CD4-positive, alpha-beta T cell (primary cell): ENCODE measurements around the gene IFNAR1. TPM values are rescaled to one million over a fixed set of nuclear protein-coding genes. Genes with fewer than 3 reads are reported as not detected.

ENCODE experiments used
- ATAC-seq: fragments of 200-7000 bp; cut with Tn5 transposase; one replicate; pipeline ENCODE4 v1.10.0; 2022; ENCODE audit warnings: mild to moderate bottlenecking; ENCODE audit not compliant: poor library complexity
- CTCF ChIA-PET: fragments of 350-600 bp; sonication (Branson Sonifier 250); formaldehyde crosslinking; loops from one replicate; lab custom pipeline; 2021; ENCODE audit warnings: antibody characterized with exemption, inconsistent platforms; lab: Charles Lee
- POLR2A ChIA-PET: fragments of 350-600 bp; sonication (Branson Sonifier 250); formaldehyde crosslinking; loops from one replicate; lab custom pipeline; 2021; ENCODE audit warnings: antibody characterized with exemption, inconsistent platforms; lab: Charles Lee
- DNase-seq, 14 experiments: peaks; one replicate each; pipeline ENCODE4 v3.0.0-alpha.2; 2013 to 2020; ENCODE audit warnings: mixed read lengths in 2 of 14
- H3K27ac ChIP-seq, 2 donors: one replicate each; pipeline versions ENCODE4 v1.5.1 to v1.7.0; 2013; ENCODE audit warnings: low read length in 2 of 2, low read depth in 1 of 2, mild to moderate bottlenecking in 1 of 2
- H3K27me3 ChIP-seq, 2 experiments: 1 replicate in 1 of 2; 2 replicates in 1 of 2; pipeline versions ENCODE4 v1.6.1 to v1.7.0; 2013; ENCODE audit warnings: low read length in 2 of 2, control low read depth in 1 of 2, mild to moderate bottlenecking in 1 of 2, moderate library complexity in 1 of 2; ENCODE audit not compliant: insufficient read depth in 2 of 2, control insufficient read depth in 1 of 2
- H3K36me3 ChIP-seq: one replicate; pipeline ENCODE4 v1.6.1; 2013; ENCODE audit warnings: low read length, control low read depth; ENCODE audit not compliant: insufficient read depth
- H3K4me1 ChIP-seq: one replicate; pipeline ENCODE4 v1.6.1; 2013; ENCODE audit warnings: low read length, control low read depth; ENCODE audit not compliant: insufficient read depth
- H3K4me3 ChIP-seq: one replicate; pipeline ENCODE4 v1.5.1; 2013; ENCODE audit warnings: mild to moderate bottlenecking, low read length, moderate library complexity
- H3K9me3 ChIP-seq, 2 experiments: 1 replicate in 1 of 2; 2 replicates in 1 of 2; pipeline versions ENCODE4 v1.6.1 to v1.7.0; 2013; ENCODE audit warnings: low read length in 2 of 2, mild to moderate bottlenecking in 2 of 2, control low read depth in 1 of 2, moderate library complexity in 1 of 2; ENCODE audit not compliant: control insufficient read depth in 1 of 2, insufficient read depth in 1 of 2
- H3K27ac Mint-ChIP-seq: one replicate; pipeline ENCODE4 v1.8.0; 2020; ENCODE audit warnings: mixed read lengths
- H3K27me3 Mint-ChIP-seq: one replicate; pipeline ENCODE4 v1.8.0; 2021; ENCODE audit warnings: mixed read lengths
- H3K36me3 Mint-ChIP-seq: one replicate; pipeline ENCODE4 v1.8.0; 2021; ENCODE audit warnings: low read depth, mixed read lengths
- H3K4me1 Mint-ChIP-seq: one replicate; pipeline ENCODE4 v1.8.0; 2021; ENCODE audit warnings: low read depth, mixed read lengths
- H3K4me3 Mint-ChIP-seq: one replicate; pipeline ENCODE4 v1.8.0; 2020; ENCODE audit warnings: mild to moderate bottlenecking, mixed read lengths
- H3K9me3 Mint-ChIP-seq: one replicate; pipeline ENCODE4 v1.8.0; 2020; ENCODE audit warnings: mixed read lengths
- CTCF ChIP-seq: fragments of 200-600 bp; IDR thresholded peaks from one replicate; pipeline ENCODE4 v1.8.0; 2022; ENCODE audit warnings: antibody characterized with exemption, mild to moderate bottlenecking
- intact Hi-C, 2 experiments: fragments of 100-400 bp; cut with DNase I in 1 of 2; cut with micrococcal nuclease in 1 of 2; formaldehyde crosslinking; loops; one replicate each; pipeline versions ENCODE4 v1.15.1 to v1.9.0; 2023 to 2025; cut with DNase I, micrococcal nuclease
- total RNA-seq, 174 experiments: library from RNA in 2 of 174; stranded (reverse) in 2 of 174; gene quantifications; one replicate each; pipeline ENCODE4 v1.2.3 and lab custom pipeline; 2021 to 2026

IFNAR1 gene
- total RNA-seq, 2 experiments from 2014 or later: 20.4 to 26.8 TPM

GRCh38 chr21:33393348-33393747, 68.6 kb downstream of the IFNAR1 start:
- no peak overlapping the region for H3K4me3 Mint-ChIP-seq
- DNase-seq: no peak
- H3K27me3 Mint-ChIP-seq: no peaks in the 10 kb centered on the region
- Histone ChIP-seq H3K4me1 (no peaks in the 10 kb centered on the region), H3K27me3 (no peaks in the 10 kb centered on the region), H3K27ac (no peak overlapping the region), H3K9me3 (no peaks in the 10 kb centered on the region), H3K4me3 (no peak overlapping the region), H3K36me3 (no peaks in the 10 kb centered on the region)
- H3K9me3 Mint-ChIP-seq: no peaks in the 10 kb centered on the region
- ChIA-PET POLR2A (no interaction called here), CTCF (no interaction called here)
- H3K27ac Mint-ChIP-seq: no peak overlapping the region
- H3K36me3 Mint-ChIP-seq: no peaks in the 10 kb centered on the region
- H3K4me1 Mint-ChIP-seq: no peaks in the 10 kb centered on the region
- intact Hi-C loops: no loop called here
- no peak for TF ChIP-seq CTCF
- ATAC-seq: no peak

- intact Hi-C loops: no loop called here
- H3K4me1 Mint-ChIP-seq: no peaks in the 10 kb centered on the region
- H3K36me3 Mint-ChIP-seq: no peaks in the 10 kb centered on the region
- H3K27ac ChIP-seq: no peak overlapping the region
- ChIA-PET CTCF (no interaction called here), POLR2A (no interaction called here)
- no peaks in the 10 kb centered on the region for H3K9me3 ChIP-seq
- H3K27me3 ChIP-seq: no peaks in the 10 kb centered on the region
- H3K27ac Mint-ChIP-seq: no peak overlapping the region
- no peak overlapping the region for H3K4me3 Mint-ChIP-seq
- DNase-seq (peak in 3 of 14 experiments; percentile 28 to 66 (median 64)), ATAC-seq (no peak)
- H3K9me3 Mint-ChIP-seq: no peaks in the 10 kb centered on the region
- H3K4me3 ChIP-seq: no peak overlapping the region
- no peaks in the 10 kb centered on the region for H3K36me3 ChIP-seq
- no peaks in the 10 kb centered on the region for H3K4me1 ChIP-seq
- no peak for TF ChIP-seq CTCF
- no peaks in the 10 kb centered on the region for H3K27me3 Mint-ChIP-seq
Measured at GRCh38 chr21:33394260-33394659, 69.5 kb downstream of the IFNAR1 start.

GRCh38 chr21:33395891-33396331, 71.1 kb downstream of the IFNAR1 start:
- POLR2A ChIA-PET: no interaction called here
- no peak overlapping the region for H3K27ac Mint-ChIP-seq

More at GRCh38 chr21:33395891-33396331, 71.1 kb downstream of the IFNAR1 start:
- intact Hi-C loops: no loop called here
- Mint-ChIP-seq H3K36me3 (no peaks in the 10 kb centered on the region), H3K4me1 (peaks cover 2% of the 10 kb centered on the region), H3K9me3 (no peaks in the 10 kb centered on the region), H3K27me3 (no peaks in the 10 kb centered on the region), H3K4me3 (no peak overlapping the region)
- Histone ChIP-seq H3K4me1 (no peaks in the 10 kb centered on the region), H3K27ac (no peak overlapping the region), H3K27me3 (no peaks in the 10 kb centered on the region), H3K4me3 (no peak overlapping the region), H3K9me3 (no peaks in the 10 kb centered on the region), H3K36me3 (no peaks in the 10 kb centered on the region)
- CTCF ChIA-PET: no interaction called here
- TF ChIP-seq CTCF: no peak
- ATAC-seq (no peak), DNase-seq (no peak)
